AG10803 (cell line): ENCODE measurements around the gene BRI3BP.

Source experiments
- DNase-seq: peaks from one replicate; pipeline ENCODE4 v3.0.0; 2010; ENCODE audit warnings: low read depth
- H3K4me3 ChIP-seq: 2 replicates; pipeline ENCODE4 v1.5.1; 2011; ENCODE audit warnings: mild to moderate bottlenecking, low read length, control low read depth
- CTCF ChIP-seq: conservative IDR thresholded peaks from 2 replicates; pipeline ENCODE4 v1.5.1; 2011; ENCODE audit warnings: mild to moderate bottlenecking, low read length, control low read depth, inconsistent platforms

BRI3BP gene

GRCh38 chr12:124993626-124994436 is at the start of gene BRI3BP:
TSS of gene BRI3BP (plus strand) at chr12:124993645. CDS start at chr12:124993791, 146 bp downstream.
- peak within 1 kb of the TSS; percentile 65 for H3K4me3 ChIP-seq
- DNase-seq: peak; percentile 33
- no peak for TF ChIP-seq CTCF

DNA sequence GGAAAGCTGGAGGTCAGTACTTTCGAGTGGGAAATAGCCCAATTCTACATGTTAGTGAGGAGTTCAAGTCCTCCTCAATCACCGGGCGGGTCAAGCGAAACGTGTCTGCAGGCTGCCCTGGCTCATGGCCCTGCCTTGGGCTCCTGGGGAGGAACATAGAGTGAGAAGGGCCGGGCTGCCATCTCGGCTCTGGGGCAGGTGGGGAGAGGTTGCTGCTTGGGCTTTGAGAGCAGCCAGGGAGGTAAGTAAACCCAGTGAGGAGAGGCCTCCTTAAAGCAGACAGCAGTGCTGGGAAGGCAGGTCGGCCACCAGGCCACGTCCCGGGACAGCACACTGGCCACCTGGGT is 47.0 kb upstream of the BRI3BP start:
- DNase-seq: no peak
- no peak for TF ChIP-seq CTCF
- H3K4me3 ChIP-seq: no peak overlapping the region

GRCh38 chr12:124947013-124947412 is 46.4 kb upstream of the BRI3BP start:
- no peak overlapping the region for H3K4me3 ChIP-seq
- no peak for DNase-seq
- no peak for TF ChIP-seq CTCF

DNA sequence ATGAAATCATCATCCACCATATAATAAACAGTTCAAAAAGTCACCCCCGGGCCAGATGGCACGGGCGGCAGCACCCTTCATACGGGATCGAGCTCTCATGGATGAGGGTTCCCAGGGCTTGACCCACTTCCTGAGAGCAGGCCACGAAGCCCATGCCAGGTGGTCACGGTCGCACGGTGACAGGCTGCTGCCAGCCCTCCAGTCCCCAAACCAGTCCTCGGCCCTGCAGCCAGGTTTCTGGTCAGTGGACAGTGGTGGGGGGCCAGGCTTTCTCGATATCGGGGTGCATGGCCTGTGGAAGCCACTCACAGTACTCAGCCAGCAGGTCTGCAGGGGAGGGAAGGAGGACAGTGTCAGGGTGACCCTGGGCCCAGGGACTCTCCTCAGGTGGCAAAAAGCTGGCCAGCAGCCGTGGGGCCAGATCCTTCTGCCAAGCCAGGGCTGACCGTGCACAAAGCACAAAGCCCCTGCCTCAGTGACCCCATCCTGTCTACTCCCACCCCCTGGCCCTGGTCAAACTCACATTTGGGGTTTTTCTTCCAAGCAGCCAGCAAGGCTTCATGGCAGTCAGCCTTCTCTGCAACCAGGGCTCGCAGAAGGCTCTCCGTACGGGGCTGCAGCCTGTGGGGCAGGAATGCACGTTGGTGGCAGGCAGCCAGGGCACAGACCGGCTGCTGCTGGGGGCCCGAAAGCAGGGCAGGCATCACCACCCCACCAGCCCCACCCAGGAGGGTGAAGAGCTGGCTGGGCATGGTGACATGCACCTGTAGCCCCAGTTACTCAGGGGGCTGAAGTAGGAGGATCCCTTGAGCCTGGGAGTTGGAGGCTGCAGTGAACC is 45.7 kb upstream of the BRI3BP start:
- no peak for TF ChIP-seq CTCF
- DNase-seq: no peak
- no peak overlapping the region for H3K4me3 ChIP-seq

GRCh38 chr12:124949066-124949465 is 44.4 kb upstream of the BRI3BP start:
- no peak for TF ChIP-seq CTCF
- DNase-seq: no peak
- no peak overlapping the region for H3K4me3 ChIP-seq

GRCh38 chr12:124949779-124950728 is 43.4 kb upstream of the BRI3BP start:
- no peak for DNase-seq
- H3K4me3 ChIP-seq: no peak overlapping the region
- no peak for TF ChIP-seq CTCF
